ENCODE data around the gene CHPT1. TPM values are rescaled to one million over a fixed set of nuclear protein-coding genes. Genes with fewer than 3 reads are reported as not detected.

The CHPT1 gene
- polyA plus RNA-seq, 1 of the 3 experiments (the other 2 are of a cell fraction), result 12.0 TPM

DNA sequence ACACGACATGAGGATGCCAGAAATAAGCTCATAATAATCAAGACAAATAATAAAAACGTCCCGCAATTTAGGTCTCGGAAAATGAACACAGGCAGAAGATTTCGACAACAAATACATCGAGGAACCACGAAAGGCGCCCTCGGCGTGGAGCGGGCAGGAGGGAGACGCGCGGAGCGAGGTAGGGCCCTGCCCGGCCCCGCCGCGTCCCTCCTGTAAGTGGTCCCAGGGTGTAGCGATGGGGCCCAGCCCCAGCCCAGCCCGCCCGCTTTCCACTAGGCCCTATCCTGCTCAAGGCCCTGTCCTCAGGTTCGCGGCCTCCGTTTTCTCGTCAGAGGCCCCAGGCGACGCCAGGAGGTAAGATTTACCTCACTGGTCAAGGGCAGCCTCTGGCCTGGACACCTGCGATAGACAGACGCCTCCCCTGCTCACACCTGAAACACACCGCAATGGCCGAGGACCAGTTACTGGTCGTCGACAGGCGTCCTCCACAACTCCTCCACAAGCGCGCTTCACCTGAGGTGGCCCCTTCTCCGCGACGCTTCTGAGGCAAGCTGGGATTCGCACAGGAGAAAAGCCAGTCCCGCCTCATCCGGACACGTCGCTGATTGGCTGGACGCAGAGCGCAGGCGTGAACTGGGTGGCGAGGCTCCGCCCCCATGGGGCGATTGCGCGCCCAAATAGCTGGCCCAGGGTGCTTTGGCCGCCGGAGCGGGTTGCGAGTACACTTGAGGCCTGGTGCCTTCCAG, 41.7 kb downstream of the CHPT1 start, which contains the start of gene SYCP3:
SYCP3 (minus strand) TSS at position 543 of the 746 bp plus-strand sequence. CDS start 1,527 bp downstream, outside the sequence.
- ChIA-PET CTCF (no interaction called here), POLR2A (no interaction called here)
- Histone ChIP-seq H3K9me3 (no peaks in the 10 kb centered on the region), H4K20me1 (ENCODE audit: insufficient read depth) (no peaks in the 10 kb centered on the region), H3F3A (replicated peaks; ENCODE audit: insufficient read depth) (peaks cover 5% of the 10 kb centered on the region), H2AFZ (ENCODE audit: low read depth) (no peak within 1 kb of the TSS), H3K79me2 (ENCODE audit: insufficient read depth) (no peaks in the 10 kb centered on the region), H3K9ac (no peak within 1 kb of the TSS), H3K9me2 (no peaks in the 10 kb centered on the region), H3K4me2 (no peak within 1 kb of the TSS), H3K27me3 (ENCODE audit: insufficient read depth) (no peaks in the 10 kb centered on the region), H3K27ac (ENCODE audit: low read depth in 2 of 2, low read length in 1 of 2) (no peak within 1 kb of the TSS), H3K36me3 (replicated peaks in 1 of 2; ENCODE audit: control insufficient read depth in 1 of 2, insufficient read depth in 2 of 2, low read length in 1 of 2) (peaks cover 4 to 10% of the 10 kb centered on the region in 2 experiments), H3K4me1 (ENCODE audit: control insufficient read depth in 1 of 2, insufficient read depth in 2 of 2, low read depth in 1 of 2, low read length in 1 of 2) (peaks cover 0 to 3% of the 10 kb centered on the region in 2 experiments; a peak in 1 of 4 replicates), H3K4me3 (ENCODE audit: low read depth in 2 of 2, low read length in 1 of 2) (no peak within 1 kb of the TSS)
- 97% methylated on average over 55 of the region's 57 CpGs for WGBS (ENCODE audit: low lambda C conversion rate)
- no peak for TF ChIP-seq MXI1 (IDR thresholded peaks at IDR 0.05; ENCODE audit: low read depth, low read length)
- TF ChIP-seq RXRA (IDR thresholded peaks at IDR 0.05; ENCODE audit: borderline replicate concordance, low read depth), result no peak
- no peak for TF ChIP-seq GATA2 (CRISPR knock-in tag; IDR thresholded peaks at IDR 0.05)
- peak; percentile 16 for DNase-seq

DNA sequence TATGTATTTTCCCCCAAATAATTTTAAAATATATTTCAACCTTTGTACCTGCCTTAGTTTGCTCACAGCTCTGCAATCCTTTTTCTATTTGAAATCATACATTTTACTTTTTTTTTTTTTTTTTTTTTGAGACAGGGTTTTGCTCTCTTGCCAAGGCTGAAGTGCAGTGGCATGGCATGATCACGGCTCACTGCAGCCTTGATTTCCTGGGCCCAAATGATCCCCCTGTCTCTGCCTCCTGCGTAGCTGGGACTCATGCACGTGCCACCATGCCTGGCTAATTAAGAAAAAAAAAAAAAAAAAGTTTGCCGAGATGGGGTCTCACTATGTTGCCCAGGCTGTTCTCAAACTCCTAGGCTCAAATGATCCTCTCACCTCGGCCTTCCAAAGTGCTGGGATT, 43.1 kb downstream of the CHPT1 start:
- TF ChIP-seq GABPA (IDR thresholded peaks at IDR 0.05; ENCODE audit: low read depth), result no peak
- no peak for TF ChIP-seq NFIC (IDR thresholded peaks at IDR 0.05; ENCODE audit: borderline replicate concordance)
- TF ChIP-seq, protein P1, sequence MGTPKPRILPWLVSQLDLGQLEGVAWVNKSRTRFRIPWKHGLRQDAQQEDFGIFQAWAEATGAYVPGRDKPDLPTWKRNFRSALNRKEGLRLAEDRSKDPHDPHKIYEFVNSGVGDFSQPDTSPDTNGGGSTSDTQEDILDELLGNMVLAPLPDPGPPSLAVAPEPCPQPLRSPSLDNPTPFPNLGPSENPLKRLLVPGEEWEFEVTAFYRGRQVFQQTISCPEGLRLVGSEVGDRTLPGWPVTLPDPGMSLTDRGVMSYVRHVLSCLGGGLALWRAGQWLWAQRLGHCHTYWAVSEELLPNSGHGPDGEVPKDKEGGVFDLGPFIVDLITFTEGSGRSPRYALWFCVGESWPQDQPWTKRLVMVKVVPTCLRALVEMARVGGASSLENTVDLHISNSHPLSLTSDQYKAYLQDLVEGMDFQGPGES (IDR thresholded peaks at IDR 0.05; ENCODE audit: low read depth, low read length), result no peak
- no peak for TF ChIP-seq YY1 (IDR thresholded peaks at IDR 0.05; ENCODE audit: low read depth)
- TF ChIP-seq MEF2A (IDR thresholded peaks at IDR 0.05; ENCODE audit: borderline replicate concordance, low read depth), result no peak
- TF ChIP-seq, protein P2, sequence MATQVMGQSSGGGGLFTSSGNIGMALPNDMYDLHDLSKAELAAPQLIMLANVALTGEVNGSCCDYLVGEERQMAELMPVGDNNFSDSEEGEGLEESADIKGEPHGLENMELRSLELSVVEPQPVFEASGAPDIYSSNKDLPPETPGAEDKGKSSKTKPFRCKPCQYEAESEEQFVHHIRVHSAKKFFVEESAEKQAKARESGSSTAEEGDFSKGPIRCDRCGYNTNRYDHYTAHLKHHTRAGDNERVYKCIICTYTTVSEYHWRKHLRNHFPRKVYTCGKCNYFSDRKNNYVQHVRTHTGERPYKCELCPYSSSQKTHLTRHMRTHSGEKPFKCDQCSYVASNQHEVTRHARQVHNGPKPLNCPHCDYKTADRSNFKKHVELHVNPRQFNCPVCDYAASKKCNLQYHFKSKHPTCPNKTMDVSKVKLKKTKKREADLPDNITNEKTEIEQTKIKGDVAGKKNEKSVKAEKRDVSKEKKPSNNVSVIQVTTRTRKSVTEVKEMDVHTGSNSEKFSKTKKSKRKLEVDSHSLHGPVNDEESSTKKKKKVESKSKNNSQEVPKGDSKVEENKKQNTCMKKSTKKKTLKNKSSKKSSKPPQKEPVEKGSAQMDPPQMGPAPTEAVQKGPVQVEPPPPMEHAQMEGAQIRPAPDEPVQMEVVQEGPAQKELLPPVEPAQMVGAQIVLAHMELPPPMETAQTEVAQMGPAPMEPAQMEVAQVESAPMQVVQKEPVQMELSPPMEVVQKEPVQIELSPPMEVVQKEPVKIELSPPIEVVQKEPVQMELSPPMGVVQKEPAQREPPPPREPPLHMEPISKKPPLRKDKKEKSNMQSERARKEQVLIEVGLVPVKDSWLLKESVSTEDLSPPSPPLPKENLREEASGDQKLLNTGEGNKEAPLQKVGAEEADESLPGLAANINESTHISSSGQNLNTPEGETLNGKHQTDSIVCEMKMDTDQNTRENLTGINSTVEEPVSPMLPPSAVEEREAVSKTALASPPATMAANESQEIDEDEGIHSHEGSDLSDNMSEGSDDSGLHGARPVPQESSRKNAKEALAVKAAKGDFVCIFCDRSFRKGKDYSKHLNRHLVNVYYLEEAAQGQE (IDR thresholded peaks at IDR 0.05; ENCODE audit: low read depth, low read length), result no peak
- TF ChIP-seq FOXM1 (IDR thresholded peaks at IDR 0.05; ENCODE audit: low read depth), result no peak
- TF ChIP-seq, protein P3, sequence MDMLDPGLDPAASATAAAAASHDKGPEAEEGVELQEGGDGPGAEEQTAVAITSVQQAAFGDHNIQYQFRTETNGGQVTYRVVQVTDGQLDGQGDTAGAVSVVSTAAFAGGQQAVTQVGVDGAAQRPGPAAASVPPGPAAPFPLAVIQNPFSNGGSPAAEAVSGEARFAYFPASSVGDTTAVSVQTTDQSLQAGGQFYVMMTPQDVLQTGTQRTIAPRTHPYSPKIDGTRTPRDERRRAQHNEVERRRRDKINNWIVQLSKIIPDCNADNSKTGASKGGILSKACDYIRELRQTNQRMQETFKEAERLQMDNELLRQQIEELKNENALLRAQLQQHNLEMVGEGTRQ (IDR thresholded peaks at IDR 0.05; ENCODE audit: borderline replicate concordance, low read depth, low read length), result no peak
- no peak for TF ChIP-seq TCF12 (IDR thresholded peaks at IDR 0.05)
- TF ChIP-seq EP300 (IDR thresholded peaks at IDR 0.05; ENCODE audit: borderline replicate concordance in 1 of 2, low read depth in 1 of 2, low read length in 1 of 2), result no peak
- CTCF ChIA-PET, result no interaction called here

More for the DNA sequence above, 43.1 kb downstream of the CHPT1 start:
- POLR2A ChIA-PET, result no interaction called here
- H3F3A ChIP-seq (replicated peaks; ENCODE audit: insufficient read depth), result peaks cover 5% of the 10 kb centered on the region
- H3K4me1 ChIP-seq (ENCODE audit: control insufficient read depth in 1 of 2, insufficient read depth in 2 of 2, low read depth in 1 of 2, low read length in 1 of 2), result peaks cover 0 to 3% of the 10 kb centered on the region in 2 experiments; a peak in 1 of 4 replicates
- no peaks in the 10 kb centered on the region for H3K9me3 ChIP-seq
- no peak for DNase-seq
- peaks cover 7 to 8% of the 10 kb centered on the region in 2 experiments for H3K36me3 ChIP-seq (replicated peaks in 1 of 2; ENCODE audit: control insufficient read depth in 1 of 2, insufficient read depth in 2 of 2, low read length in 1 of 2)
- H3K4me2 ChIP-seq, result no peak overlapping the region
- no peaks in the 10 kb centered on the region for H3K79me2 ChIP-seq (ENCODE audit: insufficient read depth)
- H3K27ac ChIP-seq (ENCODE audit: low read depth in 2 of 2, low read length in 1 of 2), result no peak overlapping the region
- no peaks in the 10 kb centered on the region for H3K27me3 ChIP-seq (ENCODE audit: insufficient read depth)
- 95% methylated on average over 5 of the region's 5 CpGs for WGBS (ENCODE audit: low lambda C conversion rate)
- no peaks in the 10 kb centered on the region for H4K20me1 ChIP-seq (ENCODE audit: insufficient read depth)
- H3K9ac ChIP-seq, result no peak overlapping the region
- no peak overlapping the region for H3K4me3 ChIP-seq (ENCODE audit: low read depth in 2 of 2, low read length in 1 of 2)
- H3K9me2 ChIP-seq, result no peaks in the 10 kb centered on the region
- H2AFZ ChIP-seq (ENCODE audit: low read depth), result no peak overlapping the region

Data from SK-N-SH (cell line).